K562 (cell line): ENCODE data around the gene PIK3R1. TPM values are rescaled to one million over a fixed set of nuclear protein-coding genes. Genes with fewer than 3 reads are reported as not detected.

Experiments
- BHLHE40 ChIP-seq: IDR thresholded peaks from 2 replicates; pipeline ENCODE4 v1.6.1; 2011; ENCODE audit warnings: low read length, improper control_type of control experiment
- CAMTA2 ChIP-seq: fragments of 250-450 bp; sonication (Bioruptor Pico); conservative IDR thresholded peaks from 2 replicates; pipeline ENCODE4 v1.5.1; 2022
- CTBP1 ChIP-seq: fragments of 450-650 bp; IDR thresholded peaks from 2 replicates; pipeline ENCODE4 v1.6.1; 2016; ENCODE audit warnings: borderline replicate concordance
- DMBX1 ChIP-seq: fragments of 250-450 bp; sonication (Bioruptor Pico); IDR thresholded peaks from 2 replicates; pipeline ENCODE4 v1.8.0; 2022; ENCODE audit warnings: inconsistent platforms, mild to moderate bottlenecking, moderate library complexity, borderline replicate concordance
- DPF2 ChIP-seq: fragments of 450-650 bp; IDR thresholded peaks from 2 replicates; pipeline ENCODE4 v1.6.1; 2016
- HCFC1 ChIP-seq: IDR thresholded peaks from 2 replicates; pipeline ENCODE4 v1.6.1; 2012; ENCODE audit warnings: low read depth, low read length, improper control_type of control experiment
- ILF3 ChIP-seq: fragments of 450-650 bp; IDR thresholded peaks from 2 replicates; pipeline ENCODE4 v1.6.1; 2018; ENCODE audit warnings: antibody characterized with exemption, mild to moderate bottlenecking, moderate library complexity, borderline replicate concordance
- MTA1 ChIP-seq: fragments of 450-650 bp; IDR thresholded peaks from 2 replicates; pipeline ENCODE4 v1.6.1; 2017; ENCODE audit warnings: borderline replicate concordance
- MTA2 ChIP-seq: fragments of 450-650 bp; IDR thresholded peaks from 2 replicates; pipeline ENCODE4 v1.6.1; 2016; ENCODE audit warnings: low read depth
- PRMT5 ChIP-seq: sonication (generic); formaldehyde crosslinking; IDR thresholded peaks from 2 replicates; pipeline ENCODE4 v1.5.0; 2020; ENCODE audit warnings: missing genetic modification reagents
- RBM39 ChIP-seq: fragments of 200-400 bp; formaldehyde crosslinking; optimal IDR thresholded peaks from 2 replicates; pipeline ENCODE3; 2018; ENCODE audit warnings: low read depth, low read length
- SIRT6 ChIP-seq: IDR thresholded peaks from one replicate; pipeline ENCODE4 v1.6.1; 2012; ENCODE audit warnings: low read depth, mild to moderate bottlenecking, control low read depth, inconsistent platforms, low read length, moderate library complexity
- TCFL5 ChIP-seq: fragments of 250-450 bp; sonication (Bioruptor Pico); conservative IDR thresholded peaks from 2 replicates; pipeline ENCODE4 v1.6.1; 2021; ENCODE audit warnings: mild to moderate bottlenecking, moderate library complexity, matching md5 sums
- ZNF274 ChIP-seq: IDR thresholded peaks from 2 replicates; pipeline ENCODE4 v1.6.1; 2011; ENCODE audit warnings: low read depth, mild to moderate bottlenecking, low read length, moderate library complexity, borderline replicate concordance
- ZNF324 ChIP-seq: fragments of 250-450 bp; sonication (Bioruptor Pico); IDR thresholded peaks from 2 replicates; pipeline ENCODE4 v1.4.0; 2020; ENCODE audit warnings: mild to moderate bottlenecking
- ZNF609 ChIP-seq: sonication (generic); formaldehyde crosslinking; IDR thresholded peaks from 2 replicates; pipeline ENCODE4 v1.8.1; 2023; ENCODE audit warnings: missing genetic modification reagents, mild to moderate bottlenecking, borderline replicate concordance
- polyA plus RNA-seq, 8 experiments: library from polyadenylated mRNA; depleted of rRNA in 4 of 8; stranded (reverse) in 5 of 8; unstranded in 3 of 8; fragments of >200 nt; fragmentation: Nextera tagmentation in 2 of 8; fragmentation: Illumina TruSeq in 1 of 8; extraction: Ambion mirVana in 2 of 8; extraction: Trizol in 1 of 8; gene quantifications; 2 replicates each; pipeline versions ENCODE4 v1.2.1 to v1.2.3, GENCODE V29; 2011 to 2014; ENCODE audit warnings: inconsistent platforms in 1 of 8, missing spikeins in 1 of 8
- total RNA-seq, 7 experiments: library from RNA; depleted of rRNA in 6 of 7; stranded (reverse); fragments of >200 nt in 6 of 7; fragmentation: Illumina TruSeq in 2 of 7; extraction: Trizol in 2 of 7; gene quantifications; 2 replicates each; pipeline versions ENCODE4 v1.2.1 to v1.2.3, GENCODE V29; 2011 to 2021; ENCODE audit warnings: low replicate concordance in 1 of 7
- TF ChIP-seq, protein P1 (sequence below): fragments of 250-450 bp; sonication (Bioruptor Pico); IDR thresholded peaks from 2 replicates; pipeline ENCODE4 v1.4.0; 2020; ENCODE audit warnings: borderline replicate concordance
- TF ChIP-seq, protein P2 (sequence below), 2 experiments: IDR thresholded peaks; 2 replicates each; pipeline ENCODE4 v1.6.1; 2012; ENCODE audit warnings: improper control_type of control experiment in 2 of 2, low read depth in 2 of 2, low read length in 2 of 2, borderline replicate concordance in 1 of 2
- TF ChIP-seq, protein P3 (sequence below): sonication (generic); formaldehyde crosslinking; IDR thresholded peaks from 2 replicates; pipeline ENCODE4 v1.8.1; 2023; ENCODE audit warnings: mild to moderate bottlenecking, missing genetic modification reagents

PIK3R1 gene
- total and polyA plus RNA-seq, 9 of the 15 experiments (the other 6 are each of a cell fraction or from before 2014, with no cell fraction given), result 1.1 to 9.7 (median 4.8) TPM

DNA sequence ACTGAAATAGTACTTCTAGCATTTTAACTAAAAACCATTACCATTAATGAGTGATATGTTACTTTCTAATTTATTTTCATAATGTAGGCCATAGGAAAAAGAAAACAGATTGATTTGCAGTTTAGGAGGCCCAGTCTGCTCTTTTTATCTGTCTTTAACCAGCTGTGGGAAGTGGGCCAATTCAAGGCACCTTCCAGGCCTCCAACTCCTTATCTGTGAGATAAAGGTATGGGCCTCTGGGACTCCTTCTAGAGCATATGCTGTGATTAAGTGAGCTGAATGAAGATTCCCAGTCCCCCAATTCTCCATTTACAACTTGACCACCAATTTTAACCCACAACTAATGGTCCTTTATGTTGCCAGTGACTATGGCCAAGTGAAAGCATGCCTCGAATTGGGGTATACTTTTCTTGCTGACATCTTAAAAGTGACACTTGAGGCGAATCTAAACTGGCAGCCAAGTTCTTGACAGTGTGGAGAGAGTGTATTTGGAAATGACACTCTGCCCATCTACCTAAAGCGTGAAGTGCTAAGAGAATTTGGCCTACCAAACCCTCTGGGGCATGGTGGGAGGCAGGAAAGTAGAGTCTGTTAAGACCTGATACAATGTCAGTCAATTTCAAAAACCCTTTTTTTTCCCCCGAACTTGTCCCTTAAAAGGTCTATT is 88.3 kb downstream of the PIK3R1 start (continued):
- TF ChIP-seq, protein P1, sequence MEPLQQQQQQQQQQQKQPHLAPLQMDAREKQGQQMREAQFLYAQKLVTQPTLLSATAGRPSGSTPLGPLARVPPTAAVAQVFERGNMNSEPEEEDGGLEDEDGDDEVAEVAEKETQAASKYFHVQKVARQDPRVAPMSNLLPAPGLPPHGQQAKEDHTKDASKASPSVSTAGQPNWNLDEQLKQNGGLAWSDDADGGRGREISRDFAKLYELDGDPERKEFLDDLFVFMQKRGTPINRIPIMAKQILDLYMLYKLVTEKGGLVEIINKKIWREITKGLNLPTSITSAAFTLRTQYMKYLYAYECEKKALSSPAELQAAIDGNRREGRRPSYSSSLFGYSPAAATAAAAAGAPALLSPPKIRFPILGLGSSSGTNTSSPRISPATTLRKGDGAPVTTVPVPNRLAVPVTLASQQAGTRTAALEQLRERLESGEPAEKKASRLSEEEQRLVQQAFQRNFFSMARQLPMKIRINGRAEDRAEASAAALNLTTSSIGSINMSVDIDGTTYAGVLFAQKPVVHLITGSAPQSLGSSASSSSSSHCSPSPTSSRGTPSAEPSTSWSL (CRISPR knock-in tag), result no peak
- TF ChIP-seq HCFC1 (no peak), ZNF324 (CRISPR knock-in tag) (no peak), SIRT6 (no peak), DMBX1 (CRISPR knock-in tag) (no peak), BHLHE40 (peak; percentile 64), RBM39 (no peak), TCFL5 (CRISPR knock-in tag) (no peak), MTA1 (peak; percentile 51; the same call in 1 of the 2 replicates), CAMTA2 (CRISPR knock-in tag) (no peak), MTA2 (peak; percentile 88), CTBP1 (peak; percentile 30; the same call in 1 of the 2 replicates), DPF2 (peak; percentile 79), ZNF274 (no peak), ILF3 (no peak), ZNF609 (CRISPR knock-in tag) (no peak), PRMT5 (CRISPR knock-in tag) (no peak)
- TF ChIP-seq, protein P2, sequence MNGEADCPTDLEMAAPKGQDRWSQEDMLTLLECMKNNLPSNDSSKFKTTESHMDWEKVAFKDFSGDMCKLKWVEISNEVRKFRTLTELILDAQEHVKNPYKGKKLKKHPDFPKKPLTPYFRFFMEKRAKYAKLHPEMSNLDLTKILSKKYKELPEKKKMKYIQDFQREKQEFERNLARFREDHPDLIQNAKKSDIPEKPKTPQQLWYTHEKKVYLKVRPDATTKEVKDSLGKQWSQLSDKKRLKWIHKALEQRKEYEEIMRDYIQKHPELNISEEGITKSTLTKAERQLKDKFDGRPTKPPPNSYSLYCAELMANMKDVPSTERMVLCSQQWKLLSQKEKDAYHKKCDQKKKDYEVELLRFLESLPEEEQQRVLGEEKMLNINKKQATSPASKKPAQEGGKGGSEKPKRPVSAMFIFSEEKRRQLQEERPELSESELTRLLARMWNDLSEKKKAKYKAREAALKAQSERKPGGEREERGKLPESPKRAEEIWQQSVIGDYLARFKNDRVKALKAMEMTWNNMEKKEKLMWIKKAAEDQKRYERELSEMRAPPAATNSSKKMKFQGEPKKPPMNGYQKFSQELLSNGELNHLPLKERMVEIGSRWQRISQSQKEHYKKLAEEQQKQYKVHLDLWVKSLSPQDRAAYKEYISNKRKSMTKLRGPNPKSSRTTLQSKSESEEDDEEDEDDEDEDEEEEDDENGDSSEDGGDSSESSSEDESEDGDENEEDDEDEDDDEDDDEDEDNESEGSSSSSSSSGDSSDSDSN (IDR thresholded peaks at IDR 0.05; ENCODE audit: borderline replicate concordance in 1 of 2, low read depth in 2 of 2, low read length in 2 of 2), result no peak
- TF ChIP-seq, protein P3, sequence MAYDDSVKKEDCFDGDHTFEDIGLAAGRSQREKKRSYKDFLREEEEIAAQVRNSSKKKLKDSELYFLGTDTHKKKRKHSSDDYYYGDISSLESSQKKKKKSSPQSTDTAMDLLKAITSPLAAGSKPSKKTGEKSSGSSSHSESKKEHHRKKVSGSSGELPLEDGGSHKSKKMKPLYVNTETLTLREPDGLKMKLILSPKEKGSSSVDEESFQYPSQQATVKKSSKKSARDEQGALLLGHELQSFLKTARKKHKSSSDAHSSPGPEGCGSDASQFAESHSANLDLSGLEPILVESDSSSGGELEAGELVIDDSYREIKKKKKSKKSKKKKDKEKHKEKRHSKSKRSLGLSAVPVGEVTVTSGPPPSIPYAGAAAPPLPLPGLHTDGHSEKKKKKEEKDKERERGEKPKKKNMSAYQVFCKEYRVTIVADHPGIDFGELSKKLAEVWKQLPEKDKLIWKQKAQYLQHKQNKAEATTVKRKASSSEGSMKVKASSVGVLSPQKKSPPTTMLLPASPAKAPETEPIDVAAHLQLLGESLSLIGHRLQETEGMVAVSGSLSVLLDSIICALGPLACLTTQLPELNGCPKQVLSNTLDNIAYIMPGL (CRISPR knock-in tag), result no peak
